IPS-18c (cell line): ENCODE results near the gene UBA6.

Source experiments
- H3K4me3 ChIP-seq: 2 replicates; pipeline ENCODE4 v1.7.0; 2013; ENCODE audit warnings: low read depth, mild to moderate bottlenecking, low read length, moderate library complexity; ENCODE audit not compliant: insufficient read depth
- H3K9me3 ChIP-seq: one replicate; pipeline ENCODE4 v1.6.1; 2013; ENCODE audit warnings: mild to moderate bottlenecking, low read length, moderate library complexity; ENCODE audit not compliant: control insufficient read depth, insufficient read depth

The UBA6 gene

GRCh38 chr4:67570537-67570936 is 130.4 kb downstream of the UBA6 start:
- Histone ChIP-seq H3K9me3 (no peaks in the 10 kb centered on the region), H3K4me3 (no peak overlapping the region)

DNA sequence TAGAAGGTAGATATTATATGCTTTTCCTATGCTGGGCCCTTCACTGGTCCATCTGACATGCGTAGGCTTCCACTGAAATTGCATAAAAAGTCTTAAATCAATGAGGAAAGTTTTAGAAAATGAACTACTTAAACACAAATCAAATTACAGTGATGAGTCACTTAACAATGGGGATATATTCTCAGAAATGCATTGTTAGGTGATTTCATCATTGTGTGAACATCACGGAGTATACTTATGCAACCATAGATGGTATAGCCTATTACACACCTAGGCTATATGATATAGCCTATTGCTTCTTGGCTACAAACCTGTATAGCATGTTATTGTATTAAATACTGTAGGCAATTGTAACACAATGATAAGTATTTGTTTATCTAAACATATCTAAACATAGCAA is 132.1 kb downstream of the UBA6 start:
- H3K4me3 ChIP-seq: no peak overlapping the region
- H3K9me3 ChIP-seq: no peaks in the 10 kb centered on the region

DNA sequence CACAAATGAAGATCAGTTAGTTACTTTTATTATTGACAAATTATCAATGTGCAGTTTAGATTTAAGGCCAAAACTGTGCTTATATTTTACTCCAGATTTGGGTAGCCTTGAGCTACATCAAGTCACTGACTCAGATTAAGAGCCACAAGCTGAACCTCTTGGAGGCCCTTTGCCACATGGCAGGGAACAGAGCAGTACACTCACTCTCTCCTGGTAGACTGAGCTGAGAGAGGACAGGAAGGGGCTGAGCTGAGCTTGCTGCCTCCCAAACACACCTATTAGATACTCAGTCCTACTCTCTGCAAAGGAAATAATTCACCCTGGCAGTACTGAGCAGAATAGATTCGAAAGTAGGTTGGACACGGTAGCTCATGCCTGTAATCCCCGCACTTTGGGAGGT is 134.6 kb downstream of the UBA6 start:
- Histone ChIP-seq H3K9me3 (no peaks in the 10 kb centered on the region), H3K4me3 (no peak overlapping the region)

DNA sequence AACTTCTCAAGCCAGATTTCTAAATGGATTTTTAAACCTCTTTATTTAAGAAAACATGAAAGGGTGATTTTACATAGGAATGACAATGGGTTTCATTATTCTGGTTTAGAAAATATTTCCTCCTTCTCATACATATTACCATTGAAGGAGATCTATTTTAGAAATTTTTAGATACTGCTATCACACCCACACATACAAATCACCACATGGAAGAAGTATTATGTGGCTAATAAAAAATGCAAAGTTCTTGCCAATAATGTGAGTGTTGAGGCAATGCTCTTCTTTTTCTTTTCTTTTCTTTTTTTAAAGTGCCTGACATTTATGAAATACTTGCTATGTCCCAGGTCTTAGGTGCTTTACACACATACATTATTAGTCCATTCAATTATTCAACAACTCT is 135.7 kb downstream of the UBA6 start:
- Histone ChIP-seq H3K9me3 (no peaks in the 10 kb centered on the region), H3K4me3 (no peak overlapping the region)
